Spleen (tissue), 11 donors: ENCODE results near the gene NFATC2. TPM values are rescaled to one million over a fixed set of nuclear protein-coding genes. Genes with fewer than 3 reads are reported as not detected.
"Not testable (repeated sequence)": the region's sequence is repeated elsewhere in the genome, so short reads cannot be mapped to it uniquely, and the experiment has no call there.

Experiments
- DNase-seq: peaks from one replicate; pipeline ENCODE4 v3.0.0-alpha.2; 2020
- H3K27ac ChIP-seq, 8 donors: fragments of 200-600 bp; sonication (generic) in 7 of 8; 1 replicate in 4 of 8; 2 replicates in 4 of 8; pipeline versions ENCODE4 v1.5.0 to v1.8.0; 2016 to 2021; ENCODE audit warnings: inconsistent platforms in 4 of 8, mild to moderate bottlenecking in 4 of 8, moderate library complexity in 1 of 8
- H3K27me3 ChIP-seq, 7 donors: fragments of 200-600 bp; sonication (generic) in 6 of 7; replicated peaks in 1 of 7; 1 replicate in 4 of 7; 2 replicates in 3 of 7; pipeline versions ENCODE4 v1.5.0 to v1.8.0; 2016 to 2021; ENCODE audit warnings: inconsistent platforms in 3 of 7, mild to moderate bottlenecking in 1 of 7
- H3K36me3 ChIP-seq, 6 donors: fragments of 200-600 bp; sonication (generic) in 5 of 6; 1 replicate in 4 of 6; 2 replicates in 2 of 6; pipeline versions ENCODE4 v1.5.0 to v1.8.0; 2016 to 2021; ENCODE audit warnings: inconsistent platforms in 2 of 6
- H3K4me1 ChIP-seq, 6 donors: fragments of 200-600 bp; sonication (generic) in 5 of 6; 1 replicate in 3 of 6; 2 replicates in 3 of 6; pipeline versions ENCODE4 v1.5.0 to v1.8.0; 2016 to 2021; ENCODE audit warnings: inconsistent platforms in 3 of 6
- H3K4me3 ChIP-seq, 8 donors: fragments of 200-600 bp; sonication (generic) in 7 of 8; 1 replicate in 4 of 8; 2 replicates in 4 of 8; pipeline versions ENCODE4 v1.5.0 to v1.8.0; 2016 to 2021; ENCODE audit warnings: inconsistent platforms in 4 of 8, mild to moderate bottlenecking in 4 of 8, moderate library complexity in 2 of 8
- H3K9me3 ChIP-seq, 8 donors: fragments of 200-600 bp; sonication (generic) in 7 of 8; 1 replicate in 4 of 8; 2 replicates in 4 of 8; pipeline versions ENCODE4 v1.5.0 to v1.8.0; 2016 to 2021; ENCODE audit warnings: inconsistent platforms in 4 of 8
- POLR2A ChIP-seq, 3 donors: fragments of 450-650 bp; IDR thresholded peaks; one replicate each; pipeline ENCODE4 v1.5.1; 2017; ENCODE audit warnings: antibody characterized with exemption in 3 of 3, mild to moderate bottlenecking in 1 of 3
- POLR2AphosphoS5 ChIP-seq, 3 donors: sonication (generic); formaldehyde crosslinking; IDR thresholded peaks; one replicate each; pipeline ENCODE4 v1.5.1; 2017; ENCODE audit warnings: antibody characterized with exemption in 3 of 3
- WGBS, 5 donors: extraction: QIAGEN DNeasy Blood & Tissue Kit in 3 of 5; methylation state at CpG; one replicate each; pipeline versions ENCODE4 v1.1.5 to v1.1.7; 2013 to 2018; 5-methylcytosine and 5-hydroxymethylcytosine counted together
- intact Hi-C: fragments of 100-400 bp; cut with DNase I; formaldehyde crosslinking; loops from one replicate; pipeline ENCODE4 v1.15.0; 2023; ENCODE audit warnings: low total_unique reads
- polyA plus RNA-seq, 3 donors: library from polyadenylated mRNA; stranded (reverse); fragments of 200-250 nt; gene quantifications; one replicate each; pipeline ENCODE4 v1.2.1, GENCODE V29; 2013
- total RNA-seq, 7 donors: library from RNA; depleted of rRNA in 3 of 7; stranded (reverse); fragments of >200 nt in 3 of 7; fragmentation: NEBNext Ultra II Directional in 4 of 7; extraction: Animal tissue kit (Norgen Biotek cat#: 25700) in 4 of 7; gene quantifications; one replicate each; pipeline versions ENCODE4 v1.1.0 to v1.2.1, GENCODE V29; 2016 to 2021
- TF ChIP-seq, protein P1 (sequence below), 11 experiments: fragments of 200-600 bp in 7 of 11; fragments of 450-650 bp in 4 of 11; sonication (generic) in 4 of 11; IDR thresholded peaks in 8 of 11; conservative IDR thresholded peaks in 3 of 11; 1 replicate in 7 of 11; 2 replicates in 4 of 11; pipeline versions ENCODE4 v1.4.0 to v1.8.0; 2016 to 2021; ENCODE audit warnings: antibody characterized with exemption in 11 of 11, inconsistent platforms in 4 of 11, mild to moderate bottlenecking in 1 of 11
- donor health status: healthy with polysubstance abuse.
- donor health status: DM: no; HTN: no; CAD: no; lungs with moderate emphysema.
- donor health status: DM: no; HTN: no; CAD: no.
- donor health status: Bipolar disorder and iron deficiency.
- donor health status: healthy.
- donor health status: DM: no; HTN: no; CAD: no.
- donor health status: DM: yes; HTN: yes; CAD: no.

NFATC2 gene
- total and polyA plus RNA-seq, 10 donors = 6.5 to 42.9 (median 34.5) TPM

DNA sequence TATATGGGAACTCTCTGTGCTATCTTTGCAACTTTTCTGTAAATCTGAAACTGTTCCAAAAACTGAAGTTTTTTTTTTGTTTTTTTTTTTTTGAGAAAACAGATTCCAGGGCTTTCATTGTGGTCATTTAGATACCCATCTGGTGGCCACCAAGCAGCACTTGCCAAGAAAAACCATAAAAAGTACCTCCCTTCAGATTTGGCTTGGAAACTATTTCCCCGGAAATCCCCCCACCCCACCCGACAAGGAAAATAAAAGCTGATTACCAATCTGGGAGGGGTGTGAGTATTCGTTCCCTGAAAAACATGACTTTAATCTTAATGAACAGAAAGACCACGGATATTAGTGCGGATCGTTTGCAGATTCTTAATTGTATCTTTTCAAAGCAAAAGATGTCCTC lies 1.9 kb downstream of the NFATC2 start:
- Histone ChIP-seq H3K4me1 (peaks cover 18 to 80% (median 59%) of the 10 kb centered on the region in 6 donors), H3K27me3 (peaks cover 0 to 18% (median 0%) of the 10 kb centered on the region in 7 donors), H3K27ac (peak overlapping the region; percentile 48 to 93 (median 92)), H3K9me3 (peaks cover 0 to 9% (median 0%) of the 10 kb centered on the region in 8 donors), H3K4me3 (peak overlapping the region in 6 of 8 donors; percentile 58 to 77 (median 66)), H3K36me3 (peaks cover 0 to 13% (median 1%) of the 10 kb centered on the region in 6 donors)
- TF ChIP-seq POLR2A (IDR thresholded peaks at IDR 0.05) (no peak), POLR2AphosphoS5 (IDR thresholded peaks at IDR 0.05) (no peak)
- TF ChIP-seq, protein P1, sequence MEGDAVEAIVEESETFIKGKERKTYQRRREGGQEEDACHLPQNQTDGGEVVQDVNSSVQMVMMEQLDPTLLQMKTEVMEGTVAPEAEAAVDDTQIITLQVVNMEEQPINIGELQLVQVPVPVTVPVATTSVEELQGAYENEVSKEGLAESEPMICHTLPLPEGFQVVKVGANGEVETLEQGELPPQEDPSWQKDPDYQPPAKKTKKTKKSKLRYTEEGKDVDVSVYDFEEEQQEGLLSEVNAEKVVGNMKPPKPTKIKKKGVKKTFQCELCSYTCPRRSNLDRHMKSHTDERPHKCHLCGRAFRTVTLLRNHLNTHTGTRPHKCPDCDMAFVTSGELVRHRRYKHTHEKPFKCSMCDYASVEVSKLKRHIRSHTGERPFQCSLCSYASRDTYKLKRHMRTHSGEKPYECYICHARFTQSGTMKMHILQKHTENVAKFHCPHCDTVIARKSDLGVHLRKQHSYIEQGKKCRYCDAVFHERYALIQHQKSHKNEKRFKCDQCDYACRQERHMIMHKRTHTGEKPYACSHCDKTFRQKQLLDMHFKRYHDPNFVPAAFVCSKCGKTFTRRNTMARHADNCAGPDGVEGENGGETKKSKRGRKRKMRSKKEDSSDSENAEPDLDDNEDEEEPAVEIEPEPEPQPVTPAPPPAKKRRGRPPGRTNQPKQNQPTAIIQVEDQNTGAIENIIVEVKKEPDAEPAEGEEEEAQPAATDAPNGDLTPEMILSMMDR (IDR thresholded peaks at IDR 0.05 in 8 of 11, conservative IDR thresholded peaks at IDR 0.05 in 3 of 11) = no peak
- WGBS, 5 donors = 11 to 26% (median 23%) methylated on average over 6 of the region's 6 CpGs
- intact Hi-C loops = loop anchor here (10.0 kb wide), 1 partner anchor 46 kb away; no protein-coding TSS in a partner anchor
- no peak for DNase-seq

- WGBS, 5 donors = 73 to 93% (median 87%) methylated on average over 5 to 7 of the region's 7 CpGs
Measured at GRCh38 chr20:51540074-51540473, 2.4 kb downstream of the NFATC2 start.

DNA sequence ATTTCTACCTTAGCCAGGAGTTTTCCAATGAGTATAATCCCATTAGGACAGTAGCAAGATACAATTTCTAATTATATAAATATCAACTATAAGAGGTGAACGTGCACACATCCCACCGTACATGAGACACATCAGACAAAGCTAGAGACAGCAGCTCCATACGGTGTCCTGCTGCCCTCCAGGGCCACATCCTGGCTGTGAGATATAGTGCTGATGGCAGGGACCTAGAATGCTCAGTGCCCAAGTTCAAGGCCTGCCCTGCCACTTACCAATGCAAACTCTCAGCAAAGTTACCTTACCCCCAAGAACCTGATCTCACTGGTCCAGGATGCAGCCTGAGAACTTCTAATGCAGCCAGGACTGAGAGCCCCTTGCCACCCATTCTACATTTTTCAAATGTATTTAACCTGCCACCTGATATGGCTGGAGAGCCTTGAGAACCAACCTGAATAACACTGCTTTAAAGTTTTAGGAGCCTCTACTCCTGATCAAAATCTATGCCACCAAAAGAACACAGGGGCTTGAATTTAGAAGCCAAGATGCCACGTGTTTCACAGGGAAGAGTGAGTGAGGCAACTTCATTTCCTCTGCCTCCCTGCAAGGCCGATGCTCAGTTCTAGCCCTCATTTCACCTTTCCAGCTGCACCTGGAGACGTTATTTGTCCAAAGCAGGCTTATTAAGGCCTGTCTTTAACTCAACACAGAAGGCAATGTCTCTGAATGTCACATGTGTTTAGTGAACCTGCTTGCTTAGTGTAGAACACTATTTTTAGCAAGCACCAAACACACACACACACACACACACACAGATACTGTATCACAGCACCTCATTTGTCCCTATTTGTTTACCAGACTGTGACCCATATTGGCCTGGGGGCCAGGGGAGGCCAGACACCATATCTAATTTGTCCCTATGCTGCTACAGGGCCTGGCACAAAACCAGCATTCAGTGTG lies 6.1 kb downstream of the NFATC2 start:
- 36 to 44% (median 38%) methylated on average over 6 of the region's 6 CpGs for WGBS, 5 donors
- intact Hi-C loops = no loop called here
- Histone ChIP-seq H3K9me3 (peaks cover 0 to 9% (median 0%) of the 10 kb centered on the region in 8 donors), H3K4me1 (peaks cover 32 to 100% (median 84%) of the 10 kb centered on the region in 6 donors), H3K27ac (peak overlapping the region in 4 of 8 donors; percentile 5 to 76 (median 49)), H3K27me3 (no peaks in the 10 kb centered on the region), H3K4me3 (no peak overlapping the region), H3K36me3 (peaks cover 0 to 23% (median 1%) of the 10 kb centered on the region in 6 donors)
- DNase-seq = no peak
- TF ChIP-seq POLR2AphosphoS5 (IDR thresholded peaks at IDR 0.05) (no peak), POLR2A (IDR thresholded peaks at IDR 0.05) (no peak)
- TF ChIP-seq, protein P1 (IDR thresholded peaks at IDR 0.05 in 8 of 11, conservative IDR thresholded peaks at IDR 0.05 in 3 of 11) = no peak

More at GRCh38 chr20:51540074-51540473, 2.4 kb downstream of the NFATC2 start:
- Histone ChIP-seq H3K4me1 (peaks cover 22 to 85% (median 64%) of the 10 kb centered on the region in 6 donors), H3K27me3 (peaks cover 0 to 18% (median 0%) of the 10 kb centered on the region in 7 donors), H3K36me3 (peaks cover 0 to 13% (median 1%) of the 10 kb centered on the region in 6 donors), H3K27ac (peak overlapping the region in 4 of 8 donors; percentile 10 to 93 (median 92)), H3K4me3 (peak overlapping the region in 3 of 8 donors; percentile 71 to 77 (median 75))
- intact Hi-C loops = loop anchor here (10.0 kb wide), 1 partner anchor 45 kb away; no protein-coding TSS in a partner anchor
- not testable (repeated sequence) for H3K9me3 ChIP-seq, DNase-seq

GRCh38 chr20:51535674-51536073 lies 6.8 kb downstream of the NFATC2 start:
- WGBS, 5 donors = 78 to 85% (median 79%) methylated on average over 2 of the region's 2 CpGs
- DNase-seq = no peak
- Histone ChIP-seq H3K4me3 (no peak overlapping the region), H3K9me3 (peaks cover 0 to 9% (median 0%) of the 10 kb centered on the region in 8 donors), H3K27ac (peak overlapping the region in 5 of 8 donors; percentile 3 to 76 (median 47)), H3K27me3 (no peaks in the 10 kb centered on the region), H3K4me1 (peaks cover 29 to 100% (median 83%) of the 10 kb centered on the region in 6 donors), H3K36me3 (peaks cover 0 to 23% (median 1%) of the 10 kb centered on the region in 6 donors)
- intact Hi-C loops = no loop called here
- TF ChIP-seq POLR2A (IDR thresholded peaks at IDR 0.05) = no peak
- no peak for TF ChIP-seq POLR2AphosphoS5 (IDR thresholded peaks at IDR 0.05)
- TF ChIP-seq, protein P1 (IDR thresholded peaks at IDR 0.05 in 8 of 11, conservative IDR thresholded peaks at IDR 0.05 in 3 of 11) = no peak
